NK-92 treated with Interleukin-12 subunit alpha and Interleukin-12 subunit beta, amount 100 ng/mL, for 24 hours (cell line): ENCODE results near the gene TBC1D9B.
"Not testable (repeated sequence)": the region's sequence is repeated elsewhere in the genome, so short reads cannot be mapped to it uniquely, and the experiment has no call there.

Source experiments
- DNase-seq: peaks from one replicate; lab custom pipeline; 2025; lab: John Stamatoyannopoulos, UW

The TBC1D9B gene

DNA sequence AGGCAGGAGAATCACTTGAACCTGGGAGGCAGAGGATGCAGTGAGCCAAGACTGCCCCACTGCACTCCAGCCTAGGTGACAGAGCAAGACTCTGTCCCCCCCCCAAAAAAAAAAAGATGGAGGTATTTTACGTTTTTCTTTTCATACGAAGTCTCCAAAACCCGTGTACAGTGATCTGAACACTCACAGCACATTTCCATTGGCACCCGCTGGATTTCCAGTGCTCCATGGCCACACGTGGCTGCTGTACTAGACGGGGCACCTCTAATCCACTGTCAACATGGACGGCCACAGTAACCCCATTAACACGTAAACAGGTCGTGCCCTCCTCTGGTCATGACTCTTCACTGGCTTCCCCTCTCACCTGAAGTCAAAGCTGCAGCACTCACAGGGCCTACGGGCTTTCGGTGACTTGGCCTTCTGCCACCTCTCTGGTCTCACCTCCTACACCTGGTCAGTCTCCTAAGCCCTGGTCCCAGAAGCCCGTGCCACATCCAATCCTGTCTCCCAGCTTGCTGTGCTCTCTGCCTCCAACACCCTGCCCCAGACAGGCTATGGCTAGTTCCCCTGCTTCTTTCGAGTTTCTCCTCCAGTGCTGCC, 22.1 kb downstream of the TBC1D9B start:
- no peak for DNase-seq

DNA sequence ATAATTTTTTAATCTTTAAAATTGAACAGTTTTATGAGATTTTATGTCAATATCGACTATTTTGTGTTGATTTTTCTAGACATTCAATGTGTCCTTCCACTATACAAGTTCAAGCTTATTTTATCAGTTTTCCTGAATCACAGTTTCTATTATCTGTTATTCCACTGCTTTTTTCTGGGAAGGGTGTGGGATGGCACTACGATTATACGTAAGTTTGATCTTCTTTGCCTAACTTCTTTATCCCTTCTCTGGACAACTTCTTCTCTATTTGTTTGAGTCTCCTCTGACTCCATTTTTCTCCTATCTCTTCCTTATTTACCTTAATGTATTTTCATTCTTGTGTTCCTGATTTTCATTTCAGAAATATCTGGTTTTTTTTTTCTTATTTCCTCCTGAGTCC, 24.5 kb downstream of the TBC1D9B start:
- no peak for DNase-seq

- DNase-seq: no peak
These were observed 25.4 kb downstream of the TBC1D9B start for GRCh38 chr5:179882338-179882737.

DNA sequence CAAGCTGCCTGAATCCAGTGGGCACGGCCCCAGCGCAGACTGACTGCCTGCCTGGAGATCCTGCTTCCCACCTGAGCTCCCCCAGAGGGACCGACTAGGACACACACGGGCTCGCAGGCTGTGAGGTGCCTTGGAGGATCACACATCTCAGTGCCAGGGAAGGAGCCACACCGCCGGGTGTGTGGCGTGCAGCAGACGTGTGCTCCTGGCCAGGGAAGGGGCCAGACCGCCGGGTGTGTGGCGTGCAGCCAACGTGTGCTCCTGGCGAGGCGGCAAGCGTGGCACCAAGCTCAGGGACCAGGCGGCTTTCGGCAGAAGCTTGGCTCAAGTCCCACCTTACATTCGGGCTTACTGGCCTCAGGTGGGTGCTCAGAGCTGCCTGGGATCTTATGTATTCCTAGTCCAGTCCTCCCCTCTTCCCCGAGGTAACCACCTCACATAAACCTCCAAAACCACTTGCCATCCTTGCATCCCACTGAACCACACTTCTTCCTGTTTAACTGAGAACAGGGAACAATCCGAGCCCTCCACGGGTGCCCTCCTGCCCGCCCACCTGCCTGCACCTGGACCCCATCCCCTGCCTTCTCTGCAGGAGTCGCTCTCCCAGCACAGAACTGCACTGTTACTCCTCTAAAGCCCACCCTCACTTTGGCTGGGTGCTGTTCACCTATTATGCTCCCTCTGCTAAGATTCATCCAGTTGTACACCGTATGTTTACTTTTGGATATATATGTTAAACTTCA, 26.7 kb downstream of the TBC1D9B start:
- no peak for DNase-seq

DNA sequence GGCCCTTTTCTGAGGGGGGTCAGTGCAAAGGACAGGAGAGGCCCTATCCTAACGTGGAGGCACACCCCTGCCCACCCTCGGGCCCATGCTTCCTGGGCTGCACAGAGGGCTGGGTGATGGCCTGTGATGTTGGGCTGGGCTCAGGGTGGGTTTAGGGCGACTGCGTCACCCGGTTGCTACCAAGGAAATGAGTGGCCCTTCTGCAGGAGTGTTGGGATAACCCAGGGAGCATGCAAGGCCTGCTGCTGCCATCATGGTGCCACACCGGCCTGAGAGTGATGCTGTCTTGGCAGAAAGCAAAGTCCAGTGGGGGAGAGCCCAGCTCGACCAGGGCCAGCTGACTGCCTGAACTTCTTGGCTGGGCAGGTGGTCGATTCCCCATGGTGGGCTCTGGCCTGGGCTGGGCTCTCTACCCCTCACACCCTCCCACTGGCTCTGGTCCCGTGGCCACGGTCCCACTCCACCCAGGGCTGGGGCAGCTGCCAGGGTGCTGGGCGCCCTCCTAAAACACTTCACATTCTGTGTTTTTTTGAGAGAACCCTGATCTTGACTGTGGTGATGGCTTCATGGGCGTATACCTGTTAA, 27.5 kb downstream of the TBC1D9B start:
- no peak for DNase-seq

DNA sequence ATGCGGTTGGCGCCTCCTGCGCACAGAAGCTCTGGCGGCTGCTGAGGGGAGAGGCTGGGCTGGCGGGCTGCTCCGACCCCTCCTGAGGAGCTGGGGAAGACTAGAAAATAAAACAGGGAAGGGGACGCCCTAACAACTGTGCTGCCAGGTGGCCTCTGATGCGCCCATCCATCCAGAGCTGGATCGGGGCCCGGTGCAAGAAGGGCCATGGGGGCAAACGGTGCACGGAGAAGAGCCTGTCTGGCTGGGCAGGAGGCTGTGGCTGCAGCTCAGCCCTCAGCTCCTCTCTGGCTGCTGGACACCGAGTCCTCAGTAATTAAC, 28.0 kb downstream of the TBC1D9B start:
- no peak for DNase-seq

GRCh38 chr5:179879003-179879689, 28.6 kb downstream of the TBC1D9B start:
- no peak for DNase-seq

- no peak for DNase-seq
These were observed 29.3 kb downstream of the TBC1D9B start for GRCh38 chr5:179878222-179879002.

- DNase-seq: no peak
These were observed 31.1 kb downstream of the TBC1D9B start for GRCh38 chr5:179876610-179876952.

DNA sequence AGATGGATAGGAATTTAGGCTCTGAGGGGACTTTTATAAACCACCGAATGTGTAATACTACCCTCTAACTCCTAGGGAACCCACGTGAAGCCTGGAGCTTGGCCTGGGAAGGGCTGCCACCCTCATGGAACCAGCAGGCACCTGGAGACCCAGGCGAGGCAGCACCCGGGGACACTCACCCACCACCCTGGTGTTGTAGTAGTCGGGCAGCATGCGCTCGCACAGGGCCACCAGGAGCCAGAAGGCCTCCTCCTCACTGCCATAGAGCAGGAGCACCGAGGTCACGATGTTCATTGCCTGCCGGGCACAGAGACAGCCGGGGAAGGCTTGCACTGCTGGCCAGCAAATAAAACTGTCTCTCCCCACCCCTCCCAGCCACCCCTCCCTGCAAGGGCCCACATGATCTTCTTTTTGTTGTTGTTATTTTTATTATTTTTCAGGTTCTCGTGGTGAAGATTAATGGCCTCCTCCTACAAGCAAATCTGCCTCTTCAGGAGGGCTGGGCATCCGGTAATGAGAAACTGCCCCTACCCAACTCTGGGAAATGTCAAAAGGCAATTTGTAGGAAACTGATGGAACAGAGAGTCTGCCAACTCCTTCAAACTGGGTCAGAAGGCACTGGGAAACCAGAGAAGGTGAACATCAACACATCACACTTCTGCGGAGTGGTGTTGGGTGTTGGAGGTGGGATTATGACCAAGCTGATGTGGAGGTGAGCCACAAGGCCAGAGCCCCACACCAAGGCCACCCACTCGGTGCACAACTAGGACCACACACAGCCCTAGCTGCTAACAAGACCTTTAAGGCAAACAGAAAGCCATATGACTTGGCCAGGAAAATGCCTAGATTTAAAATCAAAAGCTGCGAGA, 31.7 kb downstream of the TBC1D9B start:
- no peak for DNase-seq

DNA sequence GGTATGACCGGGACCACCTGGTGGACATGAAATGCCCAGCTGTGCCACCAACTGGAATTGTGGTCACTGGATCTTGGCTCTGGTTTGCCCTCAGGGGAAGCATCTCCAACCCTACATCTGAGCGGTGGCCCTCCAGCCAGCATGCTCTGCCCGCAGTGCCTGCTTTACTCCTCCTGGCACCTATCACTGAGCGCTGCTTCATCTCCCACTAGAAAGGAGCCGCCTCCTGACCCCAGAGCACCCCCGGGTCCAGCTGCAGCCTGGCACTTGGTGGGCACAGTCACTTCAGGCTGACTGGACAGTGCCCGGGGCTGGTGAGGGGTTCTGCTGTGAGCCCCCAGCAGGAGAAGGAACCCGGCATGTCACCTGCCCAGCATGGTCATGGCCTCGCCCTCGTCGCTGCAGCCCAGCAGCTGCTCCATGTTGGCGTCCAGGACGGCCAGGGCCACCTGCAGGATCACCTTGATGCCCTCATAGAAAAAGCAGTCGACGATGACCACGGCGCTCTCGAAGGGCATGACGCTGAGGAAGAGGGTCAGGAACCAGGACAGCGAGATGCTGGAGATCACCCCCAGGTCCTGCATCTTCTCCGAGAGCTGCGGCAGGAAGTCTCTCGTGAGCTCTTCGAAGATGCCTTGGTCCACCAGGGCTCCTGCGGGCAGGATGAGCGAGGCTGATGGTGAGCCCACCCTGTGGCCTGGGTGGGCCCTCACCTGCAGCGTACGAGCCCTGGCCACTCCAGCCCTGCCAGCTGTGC, 33.0 kb downstream of the TBC1D9B start:
- DNase-seq: no peak

DNA sequence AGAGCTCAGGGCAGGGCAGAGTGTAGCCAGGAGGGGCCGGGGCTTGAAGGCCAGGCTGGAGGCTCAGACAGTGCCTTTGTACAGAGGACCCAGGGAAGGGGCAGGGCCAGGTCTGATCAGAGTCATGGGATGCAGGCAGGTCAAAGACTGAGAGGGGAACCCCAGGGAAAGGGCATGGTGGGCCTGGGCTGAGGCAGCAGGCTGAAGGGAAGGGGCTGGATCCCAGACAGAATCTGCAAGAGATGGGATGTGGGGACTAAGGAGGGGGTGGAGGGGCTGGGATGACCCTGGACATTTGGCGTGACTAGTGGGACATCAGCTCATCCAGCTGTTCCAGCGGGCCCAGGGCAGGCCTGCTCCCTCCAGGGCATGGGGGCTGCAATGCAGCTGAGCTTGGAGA, 33.6 kb downstream of the TBC1D9B start:
- DNase-seq: no peak

DNA sequence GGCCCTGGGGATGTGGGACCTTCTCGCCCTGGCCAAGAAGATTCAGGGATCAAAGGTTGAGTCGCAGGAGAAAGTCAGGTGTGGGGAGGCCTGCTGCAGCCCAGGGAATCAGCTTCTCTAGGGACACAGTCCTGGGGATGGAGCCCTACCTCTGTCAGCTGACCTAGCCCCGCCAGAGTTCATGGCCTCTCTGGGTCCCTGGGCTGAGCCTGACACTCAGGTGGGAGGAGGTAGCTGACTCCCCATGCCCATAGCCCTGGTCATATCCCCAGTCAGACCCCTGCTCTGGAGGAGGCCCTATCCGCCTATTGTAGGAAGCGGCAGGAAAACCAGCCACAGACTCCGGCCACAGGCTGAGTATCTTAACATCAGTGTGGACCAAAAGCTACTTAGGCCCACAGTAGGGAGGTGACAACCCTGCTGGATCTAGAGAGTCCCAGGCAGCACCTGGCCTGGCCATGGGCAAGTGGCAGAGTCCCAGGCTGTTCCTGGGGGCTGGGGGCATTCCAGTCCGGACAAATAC, 34.0 kb downstream of the TBC1D9B start:
- DNase-seq: no peak

DNA sequence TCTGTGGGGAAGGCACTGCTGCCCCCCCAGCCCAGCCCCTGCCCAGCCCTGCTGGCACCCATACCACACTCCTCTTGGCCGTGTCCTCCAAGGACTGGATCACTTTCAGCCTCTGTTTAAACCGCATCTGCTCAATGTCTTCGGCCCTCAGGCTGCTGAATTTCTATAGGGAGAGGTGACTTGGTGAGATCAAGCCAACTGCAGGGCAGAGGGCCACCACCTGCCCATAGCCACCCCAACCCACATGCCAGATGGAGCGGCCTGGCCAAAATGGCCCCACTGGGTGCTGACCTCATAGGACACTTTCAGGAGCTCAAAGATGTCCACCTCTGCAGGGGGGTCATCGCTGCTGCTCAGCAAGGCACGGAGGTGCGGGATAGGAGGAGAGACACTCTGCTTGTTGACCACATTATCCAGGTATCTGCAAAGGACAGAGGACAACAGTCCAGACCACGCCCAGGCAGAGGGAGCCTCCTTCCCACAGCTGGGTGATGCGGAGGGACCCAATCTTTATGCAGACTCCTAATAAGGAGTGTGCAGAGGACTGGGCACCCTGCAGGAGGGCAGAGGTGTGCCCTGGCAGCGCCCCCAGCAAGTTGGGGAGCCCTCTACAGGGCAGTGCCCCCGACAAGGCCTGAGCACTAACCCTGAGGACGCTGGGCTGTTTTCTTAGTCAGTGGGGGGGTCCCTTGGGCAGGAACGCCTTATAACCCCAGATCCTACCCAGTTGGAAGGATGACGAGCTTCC, 34.7 kb downstream of the TBC1D9B start:
- DNase-seq: no peak

DNA sequence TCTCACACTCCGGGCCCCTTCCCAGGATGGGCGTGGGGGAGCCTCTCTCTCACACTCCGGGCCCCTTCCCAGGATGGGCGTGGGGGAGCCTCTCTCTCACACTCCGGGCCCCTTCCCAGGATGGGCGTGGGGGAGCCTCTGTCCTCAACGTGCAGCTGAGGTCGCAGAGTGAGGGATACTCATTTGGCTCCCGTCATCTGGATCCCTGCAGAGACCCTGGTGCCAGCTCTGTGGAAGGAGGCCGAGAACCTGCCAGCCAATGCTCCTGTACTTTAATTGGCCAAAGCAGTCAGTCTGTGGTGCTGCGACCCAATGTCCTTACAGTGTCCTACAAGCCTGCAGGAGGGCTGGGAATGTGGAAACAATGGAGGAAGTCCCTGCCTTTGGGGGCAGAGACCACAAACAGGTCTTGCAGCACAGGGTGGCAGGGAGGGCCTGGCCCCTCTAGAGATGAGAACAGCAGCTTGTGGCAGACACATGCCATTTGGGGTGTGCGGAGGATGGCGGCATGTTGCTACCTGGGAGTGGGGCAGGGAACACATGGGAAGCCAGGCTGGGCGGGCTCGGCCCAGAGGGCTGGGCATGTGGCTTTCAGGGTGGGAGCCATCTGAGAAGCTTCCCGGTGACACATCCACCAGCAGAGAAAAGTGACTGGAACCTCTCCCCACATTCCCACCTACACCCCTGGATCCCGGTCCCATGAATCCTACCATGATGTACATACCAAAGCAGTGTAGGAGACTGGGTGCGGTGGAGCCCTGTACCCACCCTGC, 35.5 kb downstream of the TBC1D9B start:
- no peak for DNase-seq

GRCh38 chr5:179871533-179871932, 36.2 kb downstream of the TBC1D9B start:
- DNase-seq: not testable (repeated sequence)

GRCh38 chr5:179870952-179871351, 36.7 kb downstream of the TBC1D9B start:
- no peak for DNase-seq

- no peak for DNase-seq
These were observed 37.2 kb downstream of the TBC1D9B start for GRCh38 chr5:179870403-179870903.
